Stomach smooth muscle (tissue), 2 donors: ENCODE measurements around the gene OTOG.

Source experiments
- H3K27ac ChIP-seq: one replicate; pipeline ENCODE4 v1.7.0; 2013; ENCODE audit warnings: mild to moderate bottlenecking, low read length, inconsistent platforms
- H3K27me3 ChIP-seq, 2 donors: one replicate each; pipeline ENCODE4 v1.7.0; 2013; ENCODE audit warnings: low read length in 2 of 2; ENCODE audit not compliant: insufficient read depth in 2 of 2, control insufficient read depth in 1 of 2
- H3K36me3 ChIP-seq, 2 donors: one replicate each; pipeline ENCODE4 v1.7.0; 2013; ENCODE audit warnings: low read length in 2 of 2; ENCODE audit not compliant: control insufficient read depth in 2 of 2, insufficient read depth in 2 of 2
- H3K4me1 ChIP-seq: one replicate; pipeline ENCODE4 v1.7.0; 2013; ENCODE audit warnings: low read length; ENCODE audit not compliant: control insufficient read depth, insufficient read depth
- H3K4me3 ChIP-seq, 2 donors: one replicate each; pipeline ENCODE4 v1.7.0; 2013; ENCODE audit warnings: low read length in 2 of 2
- H3K9ac ChIP-seq, 2 donors: one replicate each; pipeline ENCODE4 v1.7.0; 2013; ENCODE audit warnings: low read length in 2 of 2, mild to moderate bottlenecking in 1 of 2
- H3K9me3 ChIP-seq, 2 donors: one replicate each; pipeline ENCODE4 v1.7.0; 2013; ENCODE audit warnings: low read length in 2 of 2; ENCODE audit not compliant: control insufficient read depth in 2 of 2
- donor health status: healthy.
- donor health status: Pancreatic carcinoma.

OTOG gene

DNA sequence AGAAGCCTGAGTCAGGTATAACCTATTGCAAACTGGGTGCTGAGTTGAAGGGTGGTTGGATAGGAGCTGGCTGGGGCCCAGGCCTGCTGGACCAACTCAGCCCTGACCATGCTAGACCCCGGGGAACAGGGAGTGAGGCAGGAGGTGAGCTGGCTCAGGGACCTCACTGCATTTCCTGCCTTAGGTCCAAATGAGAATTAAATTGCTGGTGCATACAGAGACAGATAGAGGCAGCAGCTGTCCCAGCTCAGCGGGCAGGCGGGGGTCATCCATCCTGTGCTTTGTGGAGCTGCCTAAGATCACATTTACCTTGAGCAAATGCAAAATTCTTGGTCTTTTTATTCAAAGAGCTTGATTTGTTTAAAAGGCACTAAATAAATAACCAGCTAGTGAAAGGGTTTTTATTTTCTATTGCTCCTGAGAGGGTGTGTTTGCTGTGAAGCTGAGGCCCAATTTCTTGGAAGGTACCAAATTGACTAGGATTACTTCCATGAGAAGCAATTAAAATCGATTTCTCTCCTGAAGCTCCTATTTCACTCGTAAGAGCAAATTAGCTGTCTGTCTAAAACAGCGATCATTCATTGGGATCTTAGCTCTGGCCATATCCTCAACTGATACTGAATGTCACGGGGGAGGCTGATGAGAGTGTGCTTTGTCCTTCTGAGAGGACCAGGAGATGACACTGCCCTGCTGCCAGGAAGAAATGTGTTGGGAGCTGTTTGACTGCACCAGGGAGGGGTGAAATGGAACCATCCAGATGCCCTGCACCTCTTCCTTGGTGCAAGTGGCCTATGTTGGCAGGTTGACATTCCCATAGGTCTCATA lies 27.8 kb upstream of the OTOG start:
- no peak overlapping the region for H3K27ac ChIP-seq
- no peaks in the 10 kb centered on the region for H3K4me1 ChIP-seq
- no peaks in the 10 kb centered on the region for H3K27me3 ChIP-seq
- H3K36me3 ChIP-seq, result no peaks in the 10 kb centered on the region
- no peak overlapping the region for H3K4me3 ChIP-seq
- no peaks in the 10 kb centered on the region for H3K9me3 ChIP-seq
- H3K9ac ChIP-seq, result no peak overlapping the region

DNA sequence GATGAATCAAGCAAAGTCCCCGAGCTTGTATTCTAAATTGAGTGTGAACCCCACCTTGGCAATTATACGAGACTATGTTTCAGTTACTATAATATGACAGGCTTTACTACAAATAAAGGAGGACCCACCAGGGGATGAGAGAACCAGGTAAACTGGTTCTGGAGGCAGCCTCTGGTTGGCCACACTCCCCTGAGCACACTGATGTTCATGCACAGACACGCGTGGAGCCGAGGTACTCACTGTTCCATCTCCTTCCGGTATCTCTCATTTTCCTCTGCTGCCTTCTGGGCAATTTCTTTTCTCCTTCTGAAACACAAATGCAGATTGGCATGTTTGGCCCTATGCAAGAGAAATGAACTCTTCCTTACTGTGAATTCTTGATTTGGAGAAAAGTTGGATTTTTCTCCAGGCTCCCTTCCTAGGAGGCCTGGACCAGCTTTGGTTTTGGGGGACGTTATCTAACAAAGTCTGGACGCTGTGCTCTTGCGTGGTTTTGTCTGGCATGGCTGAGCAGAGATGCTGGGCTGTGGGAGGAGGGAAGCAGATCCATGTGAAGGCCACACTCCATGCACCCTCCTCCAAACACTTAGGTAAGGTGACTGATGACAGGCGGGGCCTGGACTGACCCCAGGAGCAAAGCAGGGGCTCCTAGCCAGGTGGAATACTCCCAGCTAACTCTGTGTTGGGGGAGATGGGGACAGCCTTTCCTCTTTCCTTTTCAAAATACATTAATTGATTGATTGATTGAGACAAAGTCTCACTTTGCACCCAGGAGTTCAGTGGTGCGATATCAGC lies 25.8 kb upstream of the OTOG start:
- Histone ChIP-seq H3K9ac (no peak overlapping the region), H3K4me3 (no peak overlapping the region), H3K9me3 (no peaks in the 10 kb centered on the region), H3K27me3 (no peaks in the 10 kb centered on the region), H3K4me1 (no peaks in the 10 kb centered on the region), H3K27ac (no peak overlapping the region), H3K36me3 (no peaks in the 10 kb centered on the region)

DNA sequence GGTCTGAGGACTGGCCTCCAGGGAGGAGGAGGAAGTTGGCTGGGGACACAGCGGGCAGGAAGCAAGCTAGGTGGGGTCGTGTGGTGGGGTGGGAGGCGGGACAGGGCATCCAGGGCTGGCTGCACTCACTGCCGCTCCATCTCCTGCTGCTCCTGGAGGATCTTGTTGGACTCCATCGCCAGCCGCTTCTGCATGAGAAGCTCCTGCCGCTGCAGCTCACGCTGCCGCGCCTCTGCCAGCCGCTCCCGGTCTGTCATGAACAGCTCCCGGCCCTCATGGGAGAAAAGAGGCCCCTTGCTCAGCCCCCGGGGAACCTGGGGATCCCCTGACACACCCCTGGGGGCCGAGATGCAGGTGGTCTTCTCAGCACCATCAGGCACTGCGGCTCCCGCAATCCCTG lies 24.4 kb upstream of the OTOG start:
- Histone ChIP-seq H3K27me3 (no peaks in the 10 kb centered on the region), H3K4me3 (no peak overlapping the region), H3K4me1 (no peaks in the 10 kb centered on the region), H3K9me3 (no peaks in the 10 kb centered on the region), H3K27ac (no peak overlapping the region), H3K36me3 (no peaks in the 10 kb centered on the region), H3K9ac (no peak overlapping the region)

DNA sequence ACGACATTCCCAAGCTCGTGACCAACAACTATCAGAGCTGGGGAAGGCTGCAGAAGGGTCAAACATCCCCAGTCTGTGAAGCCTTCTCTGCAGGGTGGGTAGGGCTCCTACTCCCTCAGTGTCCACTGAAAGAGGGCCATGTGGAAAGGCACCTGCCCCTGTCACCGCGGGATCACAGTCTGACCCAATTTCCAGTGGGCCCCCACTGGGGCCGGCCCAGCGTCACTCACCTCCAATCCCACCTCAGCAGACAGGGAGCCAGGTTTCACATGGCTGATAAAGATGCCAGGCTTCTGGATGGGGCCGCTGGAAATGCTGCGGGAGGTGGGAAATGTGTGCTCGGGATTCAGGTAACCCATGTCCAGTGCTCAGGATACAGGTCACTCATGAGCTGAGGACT lies 22.8 kb upstream of the OTOG start:
- H3K9ac ChIP-seq, result no peak overlapping the region
- H3K36me3 ChIP-seq, result no peaks in the 10 kb centered on the region
- no peaks in the 10 kb centered on the region for H3K9me3 ChIP-seq
- H3K27me3 ChIP-seq, result peaks cover 0 to 4% of the 10 kb centered on the region in 2 donors
- H3K4me1 ChIP-seq, result no peaks in the 10 kb centered on the region
- H3K4me3 ChIP-seq, result no peak overlapping the region
- no peak overlapping the region for H3K27ac ChIP-seq

DNA sequence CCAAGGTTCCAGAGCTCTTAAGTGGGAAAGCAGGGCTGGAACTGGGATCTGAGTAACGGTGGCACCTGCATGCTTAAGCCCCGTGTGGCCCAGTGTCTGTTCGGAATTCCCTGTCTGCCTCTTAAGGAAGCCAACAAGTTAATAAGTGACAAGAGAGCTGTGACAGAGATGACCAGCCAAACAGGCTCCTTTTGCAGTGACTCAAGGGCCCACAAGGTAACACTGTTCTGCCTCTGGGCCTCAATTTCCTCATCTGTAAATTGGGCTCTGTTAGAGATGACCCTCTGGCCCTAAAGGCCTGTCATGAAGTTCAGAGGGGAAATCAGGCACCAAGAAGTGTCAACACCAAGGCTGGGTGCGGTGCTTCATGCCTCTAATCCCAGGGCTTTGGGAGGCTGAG lies 21.5 kb upstream of the OTOG start:
- H3K9me3 ChIP-seq, result no peaks in the 10 kb centered on the region
- H3K27ac ChIP-seq, result no peak overlapping the region
- H3K36me3 ChIP-seq, result no peaks in the 10 kb centered on the region

DNA sequence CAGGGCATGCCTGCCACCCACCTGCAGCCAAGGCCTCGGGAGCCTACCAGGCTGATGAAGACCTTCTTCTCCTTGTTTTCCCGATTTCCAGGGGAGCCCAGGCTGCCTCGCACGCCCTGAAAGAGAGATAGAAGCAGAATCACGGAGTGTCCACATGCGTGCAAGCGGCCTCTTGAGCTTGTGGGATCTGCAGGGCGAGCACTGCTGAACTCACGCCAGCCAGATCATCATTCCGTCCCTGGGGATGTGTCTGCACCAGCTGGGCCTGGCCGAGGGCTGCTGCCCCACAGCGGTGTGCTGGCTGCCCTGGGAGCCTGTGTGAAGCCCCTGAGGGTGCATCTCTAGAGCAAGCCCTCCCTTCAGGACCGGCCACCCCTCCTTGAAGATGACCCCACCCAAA lies 20.7 kb upstream of the OTOG start:
- H3K4me3 ChIP-seq, result no peak overlapping the region
- no peak overlapping the region for H3K9ac ChIP-seq
- no peak overlapping the region for H3K27ac ChIP-seq
- no peaks in the 10 kb centered on the region for H3K9me3 ChIP-seq
- H3K27me3 ChIP-seq, result peaks cover 0 to 4% of the 10 kb centered on the region in 2 donors
- H3K4me1 ChIP-seq, result no peaks in the 10 kb centered on the region
- no peaks in the 10 kb centered on the region for H3K36me3 ChIP-seq

More for the DNA sequence above, 21.5 kb upstream of the OTOG start:
- Histone ChIP-seq H3K4me3 (no peak overlapping the region), H3K27me3 (peaks cover 0 to 4% of the 10 kb centered on the region in 2 donors), H3K9ac (no peak overlapping the region), H3K4me1 (no peaks in the 10 kb centered on the region)

DNA sequence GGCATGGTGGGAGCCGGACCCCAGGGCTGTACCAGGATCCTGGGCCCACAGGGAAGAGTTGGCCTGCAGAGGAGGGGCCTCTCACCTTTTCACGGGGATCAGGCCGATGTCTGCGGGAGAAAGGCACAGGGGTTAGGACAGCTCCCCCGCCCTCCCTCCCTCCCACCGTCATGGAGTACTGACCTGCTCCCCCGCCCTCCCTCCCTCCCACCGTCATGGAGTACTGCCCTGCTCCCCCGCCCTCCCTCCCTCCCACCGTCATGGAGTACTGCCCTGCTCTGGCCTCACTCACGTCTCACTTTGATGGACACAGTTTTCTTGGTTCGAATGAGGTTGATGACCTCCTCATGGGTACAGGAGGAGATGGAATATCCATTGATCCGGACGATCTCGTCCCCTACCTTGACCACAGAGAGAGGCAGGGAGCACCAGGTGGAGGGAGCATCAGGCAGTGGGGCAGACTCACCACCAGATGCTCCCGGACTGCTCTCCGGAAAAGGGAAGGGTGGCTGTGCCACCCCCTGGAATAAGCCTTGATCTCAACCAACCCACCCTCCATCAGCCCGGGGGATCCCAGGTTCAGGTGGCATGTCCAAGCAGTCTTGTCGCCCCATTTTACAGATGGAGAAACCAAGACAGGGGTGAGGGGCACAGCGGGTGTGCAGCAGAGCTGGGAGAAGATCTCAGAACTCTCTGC lies 20.0 kb upstream of the OTOG start:
- no peak overlapping the region for H3K9ac ChIP-seq
- H3K4me1 ChIP-seq, result no peaks in the 10 kb centered on the region
- no peak overlapping the region for H3K4me3 ChIP-seq
- H3K27ac ChIP-seq, result no peak overlapping the region
- H3K36me3 ChIP-seq, result no peaks in the 10 kb centered on the region
- H3K27me3 ChIP-seq, result peaks cover 0 to 4% of the 10 kb centered on the region in 2 donors
- no peaks in the 10 kb centered on the region for H3K9me3 ChIP-seq

DNA sequence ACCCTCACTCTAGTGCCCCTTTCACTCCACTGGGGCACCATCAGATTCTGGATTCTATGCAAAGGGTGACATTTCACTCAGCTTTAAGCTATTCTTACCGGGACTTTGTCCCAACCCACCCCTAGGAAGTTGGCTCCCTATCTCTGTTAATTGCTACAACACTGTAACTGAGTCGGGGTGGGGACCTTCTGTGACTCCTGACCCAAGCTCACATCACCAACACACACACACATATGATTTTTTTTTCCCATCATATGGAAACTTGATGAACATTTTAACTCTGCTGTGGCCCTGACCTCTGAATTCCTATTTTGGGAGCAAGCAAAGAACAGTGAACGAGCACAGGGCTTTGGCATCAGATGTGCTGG lies 19.4 kb upstream of the OTOG start:
- Histone ChIP-seq H3K9me3 (no peaks in the 10 kb centered on the region), H3K36me3 (no peaks in the 10 kb centered on the region), H3K27ac (no peak overlapping the region), H3K9ac (no peak overlapping the region), H3K27me3 (peaks cover 0 to 4% of the 10 kb centered on the region in 2 donors), H3K4me1 (no peaks in the 10 kb centered on the region), H3K4me3 (no peak overlapping the region)

DNA sequence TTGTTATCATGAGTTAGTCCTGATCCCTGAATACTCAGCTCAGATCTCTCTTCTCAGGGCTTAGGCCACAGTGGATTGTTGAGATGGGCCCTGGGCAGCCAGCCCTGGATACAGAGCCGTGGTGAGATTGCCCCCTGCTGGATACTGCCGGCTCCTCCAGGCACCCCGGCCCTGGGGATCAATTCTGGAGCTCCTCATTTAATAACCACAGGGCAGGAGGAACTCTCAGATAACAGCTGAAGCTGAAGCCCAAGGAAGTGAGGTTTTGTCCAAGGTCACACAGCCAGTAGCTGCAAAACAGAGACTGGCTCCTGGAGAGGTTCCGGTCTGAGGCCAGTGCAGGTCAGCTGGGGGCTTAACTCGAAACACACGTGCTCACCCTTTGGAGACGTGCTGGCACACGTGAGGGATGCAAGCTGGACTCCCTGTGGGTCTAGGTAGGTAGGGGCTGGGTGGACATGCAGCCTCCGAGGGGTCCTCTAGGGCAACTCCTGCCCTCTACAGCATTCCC lies 18.8 kb upstream of the OTOG start:
- Histone ChIP-seq H3K36me3 (no peaks in the 10 kb centered on the region), H3K27ac (no peak overlapping the region), H3K27me3 (peaks cover 0 to 6% of the 10 kb centered on the region in 2 donors), H3K9me3 (no peaks in the 10 kb centered on the region), H3K9ac (no peak overlapping the region), H3K4me3 (no peak overlapping the region), H3K4me1 (no peaks in the 10 kb centered on the region)

DNA sequence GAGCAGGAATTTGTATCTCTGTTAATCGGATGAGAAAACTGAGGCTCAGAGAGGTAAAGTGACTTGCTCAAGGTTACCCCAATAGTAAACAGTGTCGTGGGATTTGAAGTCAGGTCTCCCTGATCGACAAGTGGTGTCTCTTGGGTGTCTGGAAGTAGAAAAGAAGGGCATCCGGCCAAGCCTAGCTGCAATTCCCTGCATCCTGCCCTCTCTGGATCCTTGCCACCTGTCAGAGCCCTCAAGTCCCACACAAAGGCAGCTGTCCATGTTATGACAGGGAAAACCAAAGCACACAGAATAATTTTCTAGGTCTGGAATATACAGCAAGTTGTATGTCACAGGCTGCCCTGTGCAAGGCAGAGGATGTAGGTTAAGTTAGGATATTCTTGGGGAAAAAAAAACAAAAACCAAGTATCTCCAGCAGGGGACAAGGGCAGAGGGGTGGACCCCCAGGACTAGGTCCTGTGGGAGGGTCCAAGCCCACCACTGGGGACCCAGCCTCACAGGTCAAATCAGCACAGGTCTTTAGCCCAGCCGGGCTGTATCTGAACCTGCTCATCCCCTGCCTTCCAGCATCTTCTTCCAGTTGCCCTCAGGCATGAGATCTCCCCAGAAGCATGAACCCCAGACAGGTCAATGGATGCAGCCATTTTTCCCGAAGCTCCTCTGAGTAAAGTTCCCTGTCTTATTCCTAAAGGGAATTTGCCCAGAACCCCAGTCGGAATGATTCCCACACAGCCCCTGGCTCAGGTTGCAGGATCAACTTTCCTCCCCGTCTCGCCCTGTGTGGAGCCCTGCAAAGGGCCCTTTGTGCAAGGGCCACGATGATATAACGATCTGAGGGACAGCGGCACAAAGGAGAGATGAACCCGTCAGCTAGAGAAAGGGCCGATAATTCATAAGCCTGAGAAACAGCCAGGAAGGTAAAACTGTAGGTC lies 17.9 kb upstream of the OTOG start:
- no peak overlapping the region for H3K27ac ChIP-seq
- no peaks in the 10 kb centered on the region for H3K9me3 ChIP-seq
- H3K36me3 ChIP-seq, result no peaks in the 10 kb centered on the region
- H3K4me1 ChIP-seq, result no peaks in the 10 kb centered on the region
- H3K27me3 ChIP-seq, result peaks cover 0 to 7% of the 10 kb centered on the region in 2 donors
- H3K4me3 ChIP-seq, result no peak overlapping the region
- no peak overlapping the region for H3K9ac ChIP-seq
